ENCODE data around the gene CDKAL1. TPM values are rescaled to one million over a fixed set of nuclear protein-coding genes. Genes with fewer than 3 reads are reported as not detected.

CDKAL1 gene
- total and polyA plus RNA-seq, 2 of the 8 experiments (the other 6 are each of a cell fraction or from before 2014, with no cell fraction given), result 8.4 to 24.6 TPM

GRCh38 chr6:20680697-20681165 lies 146.5 kb downstream of the CDKAL1 start:
- H4K91ac ChIP-seq (replicated peaks; ENCODE audit: insufficient read length, low read length), result no peak overlapping the region
- CTCF ChIA-PET (ENCODE audit: partially characterized antibody), result no interaction called here
- no peak overlapping the region for H3K4me3 ChIP-seq (ENCODE audit: extremely low read depth in 1 of 4, insufficient read depth in 2 of 4, low read depth in 3 of 4, low read length in 4 of 4)
- no peak overlapping the region for H4K8ac ChIP-seq (ENCODE audit: extremely low read depth, insufficient read depth, low read length)
- H3K18ac ChIP-seq (ENCODE audit: extremely low read depth, low read length), result no peak overlapping the region
- H3K36me3 ChIP-seq (ENCODE audit: control insufficient read depth in 2 of 4, insufficient read depth in 4 of 4, low read length in 3 of 4), result no peaks in the 10 kb centered on the region
- H3K27me3 ChIP-seq (replicated peaks in 1 of 4; ENCODE audit: control insufficient read depth in 3 of 4, extremely low read depth in 1 of 4, insufficient read depth in 3 of 4, low read length in 3 of 4), result no peaks in the 10 kb centered on the region
- H2AK5ac ChIP-seq (ENCODE audit: low read depth, low read length), result no peak overlapping the region
- no peak overlapping the region for H3K14ac ChIP-seq (ENCODE audit: insufficient read length)
- no peak overlapping the region for H3K23ac ChIP-seq (ENCODE audit: insufficient read length)
- no peak overlapping the region for H2BK5ac ChIP-seq (ENCODE audit: low read depth, low read length)
- TF ChIP-seq CEBPB (IDR thresholded peaks at IDR 0.05; ENCODE audit: low read depth, low read length), result no peak
- no peak for TF ChIP-seq KDM1A (IDR thresholded peaks at IDR 0.05; ENCODE audit: borderline replicate concordance, low read length)
- TF ChIP-seq CREB1 (IDR thresholded peaks at IDR 0.05), result no peak
- no peak for TF ChIP-seq POLR2AphosphoS5 (IDR thresholded peaks at IDR 0.05; ENCODE audit: low read depth, low read length)
- H2BK15ac ChIP-seq (ENCODE audit: low read length), result no peak overlapping the region
- H3K79me1 ChIP-seq (ENCODE audit: low read depth, low read length), result peaks cover 2% of the 10 kb centered on the region; the same call in 1 of the 2 replicates
- FAIRE-seq, result no peak
- H2BK20ac ChIP-seq (ENCODE audit: low read length), result no peak overlapping the region
- H2BK120ac ChIP-seq (replicated peaks; ENCODE audit: low read depth, low read length), result no peak overlapping the region
- DNase-seq (ENCODE audit: low read depth in 1 of 2, low spot score in 2 of 2), result no peak
- no peak overlapping the region for H3K9ac ChIP-seq (replicated peaks in 1 of 4; ENCODE audit: extremely low read depth in 1 of 4, low read depth in 3 of 4, low read length in 3 of 4)
- H3K4me2 ChIP-seq (ENCODE audit: insufficient read depth in 1 of 2, low read depth in 2 of 2, low read length in 2 of 2), result no peak overlapping the region
- no peak overlapping the region for H3K27ac ChIP-seq (ENCODE audit: low read depth, low read length)
- H3K79me2 ChIP-seq (ENCODE audit: control insufficient read depth in 1 of 2, insufficient read depth in 2 of 2, low read length in 2 of 2), result peaks cover 0 to 8% of the 10 kb centered on the region in 2 experiments; a peak in 1 of 4 replicates
- no peak overlapping the region for H3K4ac ChIP-seq (replicated peaks; ENCODE audit: insufficient read length, low read depth, low read length)
- 93% methylated on average over 4 of the region's 4 CpGs; no CpG with 5 or more reads in 1 of the 2 experiments for WGBS, 2 experiments (ENCODE audit: extremely low coverage in 1 of 2, insufficient coverage in 1 of 2, insufficient read length in 1 of 2, insufficient replicate concordance in 2 of 2, low coverage in 1 of 2, low lambda C conversion rate in 2 of 2, missing lambda C conversion rate in 1 of 2)
- no peak overlapping the region for H3K56ac ChIP-seq (replicated peaks; ENCODE audit: insufficient read length, low read depth, low read length)
- no peak overlapping the region for H2BK12ac ChIP-seq (ENCODE audit: low read depth, low read length)
- H3K23me2 ChIP-seq (ENCODE audit: low read depth, low read length), result no peaks in the 10 kb centered on the region
- no peaks in the 10 kb centered on the region for H4K20me1 ChIP-seq (replicated peaks in 1 of 2; ENCODE audit: control insufficient read depth in 1 of 2, insufficient read depth in 2 of 2, low read length in 2 of 2)
- H4K5ac ChIP-seq (ENCODE audit: insufficient read length, low read depth, low read length), result no peak overlapping the region
- H3K4me1 ChIP-seq (replicated peaks in 1 of 4; ENCODE audit: control insufficient read depth in 3 of 4, insufficient read depth in 4 of 4, low read length in 3 of 4), result no peaks in the 10 kb centered on the region
- H2AFZ ChIP-seq (ENCODE audit: low read length), result no peak overlapping the region
- POLR2A ChIA-PET (ENCODE audit: partially characterized antibody), result no interaction called here
- no peaks in the 10 kb centered on the region for H3K9me3 ChIP-seq (ENCODE audit: insufficient read depth in 2 of 2, low read depth in 1 of 2, low read length in 1 of 2)

Measured in H1 (cell line).